ENCODE measurements around the gene SVEP1.

SVEP1 gene

DNA sequence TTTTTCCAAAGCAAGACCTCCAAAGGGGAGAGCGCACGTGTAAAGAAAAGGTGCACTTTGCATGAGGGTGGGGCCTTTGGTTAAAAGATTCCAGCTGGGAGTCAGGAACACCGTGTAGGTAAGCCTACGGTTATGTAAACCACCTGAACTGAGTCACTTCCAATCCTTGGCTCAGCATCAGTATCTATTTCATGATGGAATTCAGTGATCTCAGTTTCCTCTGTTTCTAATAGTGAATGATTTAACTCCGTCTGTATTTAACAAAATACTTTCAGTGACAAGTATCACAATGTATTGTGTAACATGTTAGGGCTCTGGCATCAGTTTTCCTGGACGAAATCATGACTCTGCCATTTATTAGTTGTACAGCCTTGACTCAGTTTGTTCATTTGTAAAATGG is 1.3 kb upstream of the SVEP1 start:
- DNase-seq (ENCODE audit: low read depth), result no peak
- no peak overlapping the region for H3K4me3 ChIP-seq (ENCODE audit: low read length)
- TF ChIP-seq, protein P1, sequence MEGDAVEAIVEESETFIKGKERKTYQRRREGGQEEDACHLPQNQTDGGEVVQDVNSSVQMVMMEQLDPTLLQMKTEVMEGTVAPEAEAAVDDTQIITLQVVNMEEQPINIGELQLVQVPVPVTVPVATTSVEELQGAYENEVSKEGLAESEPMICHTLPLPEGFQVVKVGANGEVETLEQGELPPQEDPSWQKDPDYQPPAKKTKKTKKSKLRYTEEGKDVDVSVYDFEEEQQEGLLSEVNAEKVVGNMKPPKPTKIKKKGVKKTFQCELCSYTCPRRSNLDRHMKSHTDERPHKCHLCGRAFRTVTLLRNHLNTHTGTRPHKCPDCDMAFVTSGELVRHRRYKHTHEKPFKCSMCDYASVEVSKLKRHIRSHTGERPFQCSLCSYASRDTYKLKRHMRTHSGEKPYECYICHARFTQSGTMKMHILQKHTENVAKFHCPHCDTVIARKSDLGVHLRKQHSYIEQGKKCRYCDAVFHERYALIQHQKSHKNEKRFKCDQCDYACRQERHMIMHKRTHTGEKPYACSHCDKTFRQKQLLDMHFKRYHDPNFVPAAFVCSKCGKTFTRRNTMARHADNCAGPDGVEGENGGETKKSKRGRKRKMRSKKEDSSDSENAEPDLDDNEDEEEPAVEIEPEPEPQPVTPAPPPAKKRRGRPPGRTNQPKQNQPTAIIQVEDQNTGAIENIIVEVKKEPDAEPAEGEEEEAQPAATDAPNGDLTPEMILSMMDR (conservative IDR thresholded peaks at IDR 0.05; ENCODE audit: low read depth, low read length), result no peak

DNA sequence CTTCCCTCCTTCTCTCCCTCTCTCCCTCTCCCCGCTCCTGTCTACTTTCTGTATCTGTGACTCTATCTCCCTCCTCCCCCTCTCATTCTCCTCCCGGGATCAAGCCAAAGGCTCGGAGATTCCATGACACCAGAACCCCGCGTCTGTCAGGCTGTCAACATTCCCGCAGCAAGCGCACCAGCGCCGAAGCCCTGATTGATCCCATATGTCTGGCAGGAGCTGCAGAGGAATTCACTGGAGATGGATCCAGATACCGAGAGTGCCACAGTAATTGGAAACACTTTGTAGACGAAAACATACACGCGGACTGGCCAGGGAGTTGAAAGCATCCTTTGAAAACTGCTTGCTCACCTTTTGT is 300 bp upstream of the SVEP1 start:
- TF ChIP-seq, protein P1 (conservative IDR thresholded peaks at IDR 0.05; ENCODE audit: low read depth, low read length), result no peak
- H3K4me3 ChIP-seq (ENCODE audit: low read length), result peak overlapping the region; percentile 37
- no peak for DNase-seq (ENCODE audit: low read depth)

DNA sequence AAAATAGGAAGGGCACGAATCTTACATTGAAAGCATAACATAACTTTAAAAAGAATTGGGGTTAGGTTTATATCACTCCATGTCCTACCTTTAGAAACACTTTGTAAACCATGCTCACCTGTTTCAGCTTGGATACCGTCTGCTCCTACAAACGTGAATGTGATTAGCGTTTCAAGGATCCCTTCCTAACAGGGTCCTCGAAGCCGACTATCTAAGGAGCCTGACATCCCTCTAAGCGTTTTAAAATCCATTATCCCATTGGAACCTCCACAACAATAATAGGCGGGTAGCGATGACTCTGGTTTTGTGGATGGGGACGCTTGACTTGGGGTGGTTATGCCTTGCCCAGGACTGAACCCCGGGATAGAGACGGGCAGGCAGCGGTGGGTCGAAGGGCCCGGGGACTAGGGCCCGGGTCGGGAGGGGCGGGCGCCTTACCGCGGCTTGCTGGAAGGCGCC is 937 bp downstream of the SVEP1 start:
- TF ChIP-seq, protein P1 (conservative IDR thresholded peaks at IDR 0.05; ENCODE audit: low read depth, low read length), result no peak
- no peak for DNase-seq (ENCODE audit: low read depth)
- peak overlapping the region; percentile 37 for H3K4me3 ChIP-seq (ENCODE audit: low read length)

DNA sequence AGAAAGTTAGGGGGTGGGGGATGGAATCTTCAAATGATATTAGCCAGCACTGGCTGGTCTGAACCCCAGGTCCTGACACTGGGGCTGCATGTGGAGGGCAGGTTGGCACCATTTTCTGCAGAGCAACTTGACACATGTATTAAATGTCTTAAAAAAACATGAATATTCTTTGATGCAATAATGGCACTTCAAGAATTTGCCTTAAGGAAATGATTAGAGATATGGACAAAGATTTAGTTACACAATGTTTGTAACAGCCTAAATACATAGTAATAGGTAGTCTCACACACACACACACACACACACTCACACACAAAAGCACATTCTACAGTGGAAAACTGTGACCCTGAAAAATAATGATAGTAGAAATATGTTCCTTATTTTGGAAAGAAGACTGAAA is 3.6 kb downstream of the SVEP1 start:
- DNase-seq (ENCODE audit: low read depth), result no peak
- H3K4me3 ChIP-seq (ENCODE audit: low read length), result no peak overlapping the region

DNA sequence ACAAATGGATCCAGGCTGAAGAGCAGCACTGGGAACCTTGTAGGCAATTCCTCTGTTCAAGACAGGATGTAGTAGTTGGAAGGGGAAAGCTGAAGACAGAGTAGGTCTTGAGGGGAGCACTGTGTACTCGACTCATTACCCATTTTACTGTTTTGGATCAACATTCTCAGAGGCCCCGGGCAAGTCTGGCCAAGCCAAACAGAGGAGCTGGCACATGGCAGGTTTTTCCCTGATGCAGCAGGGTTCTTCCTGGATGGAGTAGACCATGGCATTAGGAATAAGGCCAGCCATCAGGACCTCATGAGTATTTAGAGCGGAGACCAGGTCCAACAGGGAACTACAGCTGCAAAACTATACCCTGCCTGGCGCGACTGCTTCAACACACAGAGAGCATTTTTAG is 4.4 kb downstream of the SVEP1 start:
- no peak overlapping the region for H3K4me3 ChIP-seq (ENCODE audit: low read length)
- DNase-seq (ENCODE audit: low read depth), result no peak
- TF ChIP-seq, protein P1 (conservative IDR thresholded peaks at IDR 0.05; ENCODE audit: low read depth, low read length), result no peak

More for the DNA sequence above, 3.6 kb downstream of the SVEP1 start:
- TF ChIP-seq, protein P1 (conservative IDR thresholded peaks at IDR 0.05; ENCODE audit: low read depth, low read length), result no peak

- TF ChIP-seq, protein P1 (conservative IDR thresholded peaks at IDR 0.05; ENCODE audit: low read depth, low read length), result no peak
- H3K4me3 ChIP-seq (ENCODE audit: low read length), result no peak overlapping the region
- DNase-seq (ENCODE audit: low read depth), result no peak
Observed at GRCh38 chr9:110573305-110573704, 6.2 kb downstream of the SVEP1 start.

DNA sequence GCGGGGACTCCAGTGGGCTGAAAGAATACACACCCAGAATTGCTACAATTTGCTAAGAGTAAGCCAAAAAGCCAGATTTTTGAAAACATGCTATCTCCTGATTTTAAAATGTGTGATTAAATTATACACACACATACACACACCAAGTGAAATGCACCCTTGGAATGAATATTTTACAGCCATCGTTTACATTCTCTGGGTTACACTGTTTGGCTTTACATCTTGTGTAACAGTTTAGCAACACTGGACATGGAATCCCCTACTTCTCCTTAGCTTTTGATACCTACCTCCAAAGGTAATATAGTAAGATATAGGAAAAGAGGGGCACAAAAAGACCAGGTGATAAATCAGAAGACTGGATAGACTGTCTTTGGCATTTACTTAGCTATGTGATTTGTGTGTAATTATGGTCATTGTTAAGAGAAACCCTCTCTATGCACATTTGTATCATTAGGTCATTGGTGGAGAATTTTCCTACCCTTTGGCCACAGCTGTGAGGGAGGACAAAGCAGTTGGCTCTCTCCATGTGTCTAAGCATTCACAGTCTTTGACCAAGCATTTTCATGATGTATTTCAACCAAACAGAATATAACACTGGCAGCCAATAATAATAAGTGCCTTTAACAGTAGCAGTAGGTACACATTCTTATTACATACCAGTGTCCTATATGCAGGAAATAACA is 7.6 kb downstream of the SVEP1 start:
- TF ChIP-seq, protein P1 (conservative IDR thresholded peaks at IDR 0.05; ENCODE audit: low read depth, low read length), result no peak
- H3K4me3 ChIP-seq (ENCODE audit: low read length), result no peak overlapping the region
- DNase-seq (ENCODE audit: low read depth), result no peak
